ENCODE data around the gene PDE6H. TPM values are rescaled to one million over a fixed set of nuclear protein-coding genes. Genes with fewer than 3 reads are reported as not detected.

Gene PDE6H
- total RNA-seq, 1 experiment from 2014 or later, result not detected

DNA sequence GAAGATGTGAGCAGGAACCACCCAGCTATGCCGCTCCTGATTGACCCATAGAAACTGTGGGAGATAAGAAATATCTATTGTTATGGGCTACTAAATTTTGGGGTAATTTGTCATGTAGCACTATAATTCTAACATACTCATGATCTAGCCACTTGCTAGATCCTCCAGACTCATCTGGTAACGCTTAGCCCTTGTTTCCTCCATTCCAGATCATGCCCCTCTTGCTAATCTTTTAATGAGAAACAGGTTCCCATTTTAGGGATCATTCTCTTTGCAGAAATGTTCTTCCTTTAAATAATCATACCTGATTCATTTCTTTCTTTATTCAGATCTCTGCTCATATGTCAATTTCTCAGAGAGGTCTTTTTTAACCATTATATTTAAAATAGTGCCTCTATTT is 7.6 kb upstream of the PDE6H start:
- H3K36me3 Mint-ChIP-seq (ENCODE audit: insufficient read depth, unreplicated experiment), result no peaks in the 10 kb centered on the region
- H3K27me3 ChIP-seq (replicated peaks; ENCODE audit: control insufficient read depth, insufficient read depth, low read length), result no peaks in the 10 kb centered on the region
- no peaks in the 10 kb centered on the region for H3K4me1 Mint-ChIP-seq (ENCODE audit: low read depth, unreplicated experiment)
- CTCF ChIA-PET, result no interaction called here
- peaks cover 2% of the 10 kb centered on the region for H3K27me3 Mint-ChIP-seq (ENCODE audit: insufficient read depth, unreplicated experiment)
- no TSS peak for BruUV-seq (replicated peaks)
- POLR2A ChIA-PET, result no interaction called here
- H3K9me3 ChIP-seq, result no peaks in the 10 kb centered on the region
- intact Hi-C loops (cut with micrococcal nuclease; ENCODE audit: unreplicated experiment), result no loop called here
- no peaks in the 10 kb centered on the region for H3K4me1 ChIP-seq
- peaks cover 7% of the 10 kb centered on the region for H3K9me3 Mint-ChIP-seq (ENCODE audit: unreplicated experiment)
- no peak overlapping the region for H3K27ac Mint-ChIP-seq (ENCODE audit: unreplicated experiment)
- H3K4me3 Mint-ChIP-seq (ENCODE audit: unreplicated experiment), result no peak overlapping the region
- no peak overlapping the region for H3K4me3 ChIP-seq (ENCODE audit: low read depth, low read length)
- TF ChIP-seq, protein P1, sequence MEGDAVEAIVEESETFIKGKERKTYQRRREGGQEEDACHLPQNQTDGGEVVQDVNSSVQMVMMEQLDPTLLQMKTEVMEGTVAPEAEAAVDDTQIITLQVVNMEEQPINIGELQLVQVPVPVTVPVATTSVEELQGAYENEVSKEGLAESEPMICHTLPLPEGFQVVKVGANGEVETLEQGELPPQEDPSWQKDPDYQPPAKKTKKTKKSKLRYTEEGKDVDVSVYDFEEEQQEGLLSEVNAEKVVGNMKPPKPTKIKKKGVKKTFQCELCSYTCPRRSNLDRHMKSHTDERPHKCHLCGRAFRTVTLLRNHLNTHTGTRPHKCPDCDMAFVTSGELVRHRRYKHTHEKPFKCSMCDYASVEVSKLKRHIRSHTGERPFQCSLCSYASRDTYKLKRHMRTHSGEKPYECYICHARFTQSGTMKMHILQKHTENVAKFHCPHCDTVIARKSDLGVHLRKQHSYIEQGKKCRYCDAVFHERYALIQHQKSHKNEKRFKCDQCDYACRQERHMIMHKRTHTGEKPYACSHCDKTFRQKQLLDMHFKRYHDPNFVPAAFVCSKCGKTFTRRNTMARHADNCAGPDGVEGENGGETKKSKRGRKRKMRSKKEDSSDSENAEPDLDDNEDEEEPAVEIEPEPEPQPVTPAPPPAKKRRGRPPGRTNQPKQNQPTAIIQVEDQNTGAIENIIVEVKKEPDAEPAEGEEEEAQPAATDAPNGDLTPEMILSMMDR (IDR thresholded peaks at IDR 0.05; ENCODE audit: insufficient read depth in 1 of 2, low read depth in 1 of 2, low read length in 1 of 2, severe bottlenecking in 1 of 2, unreplicated experiment in 1 of 2), result no peak
- DNase-seq, result no peak
- H3K36me3 ChIP-seq (ENCODE audit: control insufficient read depth, insufficient read depth, low read length), result no peaks in the 10 kb centered on the region

DNA sequence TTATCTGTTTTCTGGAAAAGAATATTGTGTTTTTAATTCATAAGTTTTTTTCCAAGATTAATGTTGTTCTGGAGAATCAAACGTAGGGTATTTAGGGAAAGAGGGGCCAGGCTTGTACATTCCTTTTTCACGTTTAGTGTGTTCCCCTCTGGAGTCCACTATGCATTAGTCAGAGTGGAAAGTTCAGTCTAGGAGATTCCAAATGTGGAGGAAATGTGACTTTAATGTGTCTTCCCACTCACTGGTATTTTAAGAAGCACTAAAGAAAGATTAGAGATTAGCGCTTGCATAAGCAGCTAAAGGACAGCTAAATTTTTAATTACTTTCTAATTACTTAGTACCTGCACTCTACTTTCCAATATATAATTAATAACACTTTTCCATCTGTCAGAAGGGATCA is 4.4 kb upstream of the PDE6H start:
- no peaks in the 10 kb centered on the region for H3K36me3 Mint-ChIP-seq (ENCODE audit: insufficient read depth, unreplicated experiment)
- CTCF ChIA-PET, result no interaction called here
- intact Hi-C loops (cut with micrococcal nuclease; ENCODE audit: unreplicated experiment), result no loop called here

DNA sequence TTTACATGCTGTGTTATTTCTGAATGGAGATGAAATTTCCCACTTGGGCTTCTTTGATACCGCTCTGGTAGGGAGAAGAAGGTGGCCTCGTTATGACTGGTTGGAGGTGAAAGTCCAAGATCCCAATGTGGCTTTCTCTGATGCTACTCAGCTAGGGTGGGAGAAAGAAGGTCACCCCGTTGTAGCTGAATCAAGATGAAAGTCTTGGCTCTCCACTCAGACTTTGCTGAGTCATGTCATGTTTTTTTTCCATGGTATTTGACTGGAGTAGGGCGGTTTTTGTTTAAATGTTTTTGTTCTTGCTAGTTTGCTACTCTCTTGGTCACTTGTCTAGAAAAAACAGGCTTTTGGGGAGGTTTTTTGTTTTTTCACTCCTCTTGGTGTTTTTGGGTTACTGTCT is 2.4 kb upstream of the PDE6H start:
- H3K36me3 Mint-ChIP-seq (ENCODE audit: insufficient read depth, unreplicated experiment), result no peaks in the 10 kb centered on the region
- H3K36me3 ChIP-seq (ENCODE audit: control insufficient read depth, insufficient read depth, low read length), result no peaks in the 10 kb centered on the region
- H3K4me1 ChIP-seq, result no peaks in the 10 kb centered on the region
- BruUV-seq (replicated peaks), result no TSS peak
- H3K4me3 Mint-ChIP-seq (ENCODE audit: unreplicated experiment), result no peak overlapping the region
- no peak overlapping the region for H3K27ac Mint-ChIP-seq (ENCODE audit: unreplicated experiment)
- DNase-seq, result no peak
- no peaks in the 10 kb centered on the region for H3K27me3 ChIP-seq (replicated peaks; ENCODE audit: control insufficient read depth, insufficient read depth, low read length)
- CTCF ChIA-PET, result no interaction called here
- no peaks in the 10 kb centered on the region for H3K4me1 Mint-ChIP-seq (ENCODE audit: low read depth, unreplicated experiment)
- intact Hi-C loops (cut with micrococcal nuclease; ENCODE audit: unreplicated experiment), result no loop called here
- H3K9me3 Mint-ChIP-seq (ENCODE audit: unreplicated experiment), result peaks cover 8% of the 10 kb centered on the region
- no peaks in the 10 kb centered on the region for H3K9me3 ChIP-seq
- TF ChIP-seq, protein P1 (IDR thresholded peaks at IDR 0.05; ENCODE audit: insufficient read depth in 1 of 2, low read depth in 1 of 2, low read length in 1 of 2, severe bottlenecking in 1 of 2, unreplicated experiment in 1 of 2), result no peak
- H3K27me3 Mint-ChIP-seq (ENCODE audit: insufficient read depth, unreplicated experiment), result peaks cover 2% of the 10 kb centered on the region
- no peak overlapping the region for H3K4me3 ChIP-seq (ENCODE audit: low read depth, low read length)
- POLR2A ChIA-PET, result no interaction called here

More for the DNA sequence above, 4.4 kb upstream of the PDE6H start:
- no peak for DNase-seq
- TF ChIP-seq, protein P1 (IDR thresholded peaks at IDR 0.05; ENCODE audit: insufficient read depth in 1 of 2, low read depth in 1 of 2, low read length in 1 of 2, severe bottlenecking in 1 of 2, unreplicated experiment in 1 of 2), result no peak
- Mint-ChIP-seq H3K27me3 (ENCODE audit: insufficient read depth, unreplicated experiment) (peaks cover 2% of the 10 kb centered on the region), H3K4me1 (ENCODE audit: low read depth, unreplicated experiment) (no peaks in the 10 kb centered on the region), H3K9me3 (ENCODE audit: unreplicated experiment) (peaks cover 8% of the 10 kb centered on the region), H3K4me3 (ENCODE audit: unreplicated experiment) (no peak overlapping the region), H3K27ac (ENCODE audit: unreplicated experiment) (no peak overlapping the region)
- Histone ChIP-seq H3K36me3 (ENCODE audit: control insufficient read depth, insufficient read depth, low read length) (no peaks in the 10 kb centered on the region), H3K4me3 (ENCODE audit: low read depth, low read length) (no peak overlapping the region), H3K9me3 (no peaks in the 10 kb centered on the region), H3K27me3 (replicated peaks; ENCODE audit: control insufficient read depth, insufficient read depth, low read length) (no peaks in the 10 kb centered on the region), H3K4me1 (no peaks in the 10 kb centered on the region)
- POLR2A ChIA-PET, result no interaction called here
- BruUV-seq (replicated peaks), result no TSS peak
